Measurements from ENCODE around the gene USHBP1.

The USHBP1 gene

GRCh38 chr19:17240062-17240752 is 24.3 kb downstream of the USHBP1 start:
- no peaks in the 10 kb centered on the region for H3K36me3 ChIP-seq (replicated peaks)
- no peaks in the 10 kb centered on the region for H3K27me3 ChIP-seq (replicated peaks)
- no peak overlapping the region for H3K4me3 ChIP-seq (ENCODE audit: low read depth, low read length)
- DNase-seq = no peak
- no peak overlapping the region for H3K27ac ChIP-seq
- in situ Hi-C loops (cut with HindIII; ENCODE audit: low pct_ligation_motif_present, low sequenced_read_pairs) = no loop called here
- TF ChIP-seq CTCF (IDR thresholded peaks at IDR 0.05; ENCODE audit: low read depth, low read length, missing control alignments) = no peak

- no peaks in the 10 kb centered on the region for H3K27me3 ChIP-seq (replicated peaks)
- no peak overlapping the region for H3K27ac ChIP-seq
- peaks cover 4% of the 10 kb centered on the region for H3K36me3 ChIP-seq (replicated peaks)
- in situ Hi-C loops (cut with HindIII; ENCODE audit: low pct_ligation_motif_present, low sequenced_read_pairs) = no loop called here
- no peak for TF ChIP-seq CTCF (IDR thresholded peaks at IDR 0.05; ENCODE audit: low read depth, low read length, missing control alignments)
- DNase-seq = no peak
- H3K4me3 ChIP-seq (ENCODE audit: low read depth, low read length) = no peak overlapping the region
These were observed 26.5 kb downstream of the USHBP1 start for GRCh38 chr19:17237747-17238706.

DNA sequence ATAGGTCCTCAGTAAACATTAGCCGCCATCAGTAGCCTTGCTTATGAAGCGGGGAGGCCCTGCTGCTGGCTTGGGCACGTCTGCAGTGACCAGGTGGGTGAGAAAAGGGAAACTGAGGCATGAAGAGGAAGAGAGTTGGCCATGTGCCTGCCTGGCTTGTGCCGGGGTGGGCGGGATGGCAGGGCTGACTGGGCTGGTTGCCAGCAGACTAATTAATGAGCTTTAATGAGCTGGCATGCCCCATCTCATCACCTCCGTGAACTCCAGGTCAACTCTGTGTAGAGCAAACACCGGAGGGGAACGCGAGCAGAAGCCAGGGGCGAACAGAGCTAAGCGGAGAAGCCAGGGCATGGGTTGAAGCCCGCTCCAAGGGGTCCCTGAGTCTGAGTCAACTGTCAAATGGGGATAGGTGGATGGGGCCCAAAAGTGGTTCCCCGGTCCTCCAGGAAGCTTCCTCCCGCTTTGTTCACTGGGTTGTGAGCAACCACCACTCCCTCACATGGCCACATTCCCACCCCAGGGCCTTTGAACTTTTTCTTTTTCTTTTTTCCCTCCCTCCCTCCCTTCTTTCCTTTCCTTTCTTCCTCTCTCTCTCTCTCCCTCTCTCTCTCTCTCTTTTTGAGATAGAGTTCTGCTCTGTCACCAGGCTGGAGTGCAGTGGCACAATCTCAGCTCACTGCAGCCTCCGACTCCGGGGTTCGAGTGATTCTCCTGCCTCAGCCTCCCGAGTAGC is 27.6 kb downstream of the USHBP1 start:
- peaks cover 13% of the 10 kb centered on the region for H3K36me3 ChIP-seq (replicated peaks)
- H3K27ac ChIP-seq = no peak overlapping the region
- no peaks in the 10 kb centered on the region for H3K27me3 ChIP-seq (replicated peaks)
- DNase-seq = no peak
- in situ Hi-C loops (cut with HindIII; ENCODE audit: low pct_ligation_motif_present, low sequenced_read_pairs) = no loop called here
- no peak for TF ChIP-seq CTCF (IDR thresholded peaks at IDR 0.05; ENCODE audit: low read depth, low read length, missing control alignments)
- no peak overlapping the region for H3K4me3 ChIP-seq (ENCODE audit: low read depth, low read length)

DNA sequence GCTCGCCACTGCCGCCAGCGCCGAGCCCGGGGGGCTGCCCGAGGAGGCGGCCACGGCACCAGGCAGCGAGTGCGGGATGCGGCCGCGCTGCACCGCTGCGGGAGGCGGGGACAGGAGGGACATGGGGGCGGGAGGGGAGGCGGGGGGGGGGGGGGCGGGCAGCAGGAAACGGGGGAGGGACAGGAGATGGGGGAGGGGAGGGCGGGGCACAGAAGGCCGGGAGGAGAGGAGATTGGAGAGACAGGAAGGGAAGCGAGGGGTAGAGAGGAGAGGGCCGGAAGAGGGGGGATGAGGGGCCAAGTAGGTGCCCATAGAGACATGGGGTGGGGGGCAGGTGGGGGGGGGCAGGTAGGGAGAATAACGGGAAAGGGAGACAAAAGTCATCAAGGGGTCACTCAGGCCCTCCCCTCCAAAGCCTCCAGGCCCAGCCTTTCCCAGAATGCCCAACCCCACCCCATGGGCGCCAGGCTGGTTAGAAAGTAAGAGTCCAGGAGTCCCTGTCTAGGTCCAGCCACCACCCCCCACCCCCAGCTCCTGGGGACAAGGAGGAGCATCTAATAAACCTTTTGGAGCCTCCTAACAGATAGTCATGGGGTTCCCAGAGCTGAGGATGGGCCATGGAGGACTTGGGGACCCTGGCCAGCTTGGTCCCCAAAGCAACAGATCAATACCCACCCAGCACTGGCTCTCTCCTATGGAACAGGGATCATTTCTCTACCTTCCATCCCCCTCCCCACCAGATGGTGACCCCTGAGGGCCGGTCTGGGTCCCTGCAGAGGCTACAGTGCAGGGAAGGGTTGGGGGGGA is 28.4 kb downstream of the USHBP1 start:
- H3K4me3 ChIP-seq (ENCODE audit: low read depth, low read length) = peak overlapping the region; percentile 61
- TF ChIP-seq CTCF (IDR thresholded peaks at IDR 0.05; ENCODE audit: low read depth, low read length, missing control alignments) = no peak
- no peaks in the 10 kb centered on the region for H3K27me3 ChIP-seq (replicated peaks)
- in situ Hi-C loops (cut with HindIII; ENCODE audit: low pct_ligation_motif_present, low sequenced_read_pairs) = no loop called here
- DNase-seq = no peak
- H3K36me3 ChIP-seq (replicated peaks) = peaks cover 19% of the 10 kb centered on the region
- H3K27ac ChIP-seq = no peak overlapping the region

GRCh38 chr19:17235300-17235970 is 29.1 kb downstream of the USHBP1 start:
- Histone ChIP-seq H3K36me3 (replicated peaks) (peaks cover 26% of the 10 kb centered on the region), H3K4me3 (ENCODE audit: low read depth, low read length) (peak overlapping the region; percentile 61), H3K27ac (no peak overlapping the region), H3K27me3 (replicated peaks) (no peaks in the 10 kb centered on the region)
- in situ Hi-C loops (cut with HindIII; ENCODE audit: low pct_ligation_motif_present, low sequenced_read_pairs) = no loop called here
- peak; percentile 56 for TF ChIP-seq CTCF (IDR thresholded peaks at IDR 0.05; ENCODE audit: low read depth, low read length, missing control alignments)
- DNase-seq = peak; percentile 33

Data from brain microvascular endothelial cell (primary cell).